Lung (tissue), 12 donors: Measurements from ENCODE around the gene KLHL2. TPM values are rescaled to one million over a fixed set of nuclear protein-coding genes. Genes with fewer than 3 reads are reported as not detected.
"Not testable (repeated sequence)": the region's sequence is repeated elsewhere in the genome, so short reads cannot be mapped to it uniquely, and the experiment has no call there.

Experiments used
- ATAC-seq: fragments of 200-7000 bp; cut with Tn5 transposase; one replicate; pipeline ENCODE4 v1.9.1; 2020; ENCODE audit warnings: moderate number of reproducible peaks; ENCODE audit not compliant: insufficient read depth, low FRiP score
- DNase-seq, 3 donors: peaks; one replicate each; pipeline ENCODE4 v3.0.0-alpha.2; 2013 to 2017
- H3K27ac ChIP-seq, 2 donors: one replicate each; pipeline ENCODE4 v1.5.1; 2013; ENCODE audit warnings: mild to moderate bottlenecking in 2 of 2, moderate library complexity in 2 of 2, control low read depth in 1 of 2, inconsistent platforms in 1 of 2, low read depth in 1 of 2, low read length in 1 of 2
- H3K27me3 ChIP-seq, 3 donors: one replicate each; pipeline ENCODE4 v1.5.1; 2013; ENCODE audit warnings: low read length in 2 of 3; ENCODE audit not compliant: control insufficient read depth in 3 of 3, insufficient read depth in 3 of 3
- H3K36me3 ChIP-seq, 4 donors: one replicate each; pipeline ENCODE4 v1.5.1; 2013; ENCODE audit warnings: low read length in 4 of 4, mild to moderate bottlenecking in 1 of 4, moderate library complexity in 1 of 4; ENCODE audit not compliant: control insufficient read depth in 4 of 4, insufficient read depth in 4 of 4
- H3K4me1 ChIP-seq, 5 donors: one replicate each; pipeline ENCODE4 v1.5.1; 2013; ENCODE audit warnings: low read length in 5 of 5, mild to moderate bottlenecking in 2 of 5, moderate library complexity in 1 of 5; ENCODE audit not compliant: control insufficient read depth in 5 of 5, insufficient read depth in 5 of 5
- H3K4me3 ChIP-seq: one replicate; pipeline ENCODE4 v1.5.1; 2013; ENCODE audit warnings: mild to moderate bottlenecking, control low read depth, moderate library complexity
- H3K9ac ChIP-seq, 2 donors: one replicate each; pipeline ENCODE4 v1.5.1; 2013; ENCODE audit warnings: low read length in 2 of 2, control low read depth in 1 of 2; ENCODE audit not compliant: insufficient read depth in 1 of 2
- H3K9me3 ChIP-seq, 4 donors: one replicate each; pipeline ENCODE4 v1.5.1; 2013; ENCODE audit warnings: low read length in 3 of 4, mild to moderate bottlenecking in 1 of 4, moderate library complexity in 1 of 4; ENCODE audit not compliant: control insufficient read depth in 4 of 4, insufficient read depth in 3 of 4
- WGBS, 2 donors: extraction: QIAGEN DNeasy Blood & Tissue Kit; methylation state at CpG; one replicate each; pipeline ENCODE4 v1.1.7; 2013; 5-methylcytosine and 5-hydroxymethylcytosine counted together
- polyA plus RNA-seq, 2 donors: library from polyadenylated mRNA; stranded (reverse); fragments of 200-250 nt; gene quantifications; one replicate each; pipeline ENCODE4 v1.2.1, GENCODE V29; 2013
- total RNA-seq, 2 donors: library from RNA; depleted of rRNA in 1 of 2; stranded (reverse); fragments of >200 nt in 1 of 2; gene quantifications; one replicate each; pipeline ENCODE4 v1.2.1, GENCODE V29; 2014 to 2021
- TF ChIP-seq, protein P1 (sequence below): IDR thresholded peaks from 2 replicates; pipeline ENCODE4 v1.5.1; 2012; ENCODE audit warnings: mild to moderate bottlenecking; ENCODE audit errors: control extremely low read depth, extremely low read depth
- donor health status: control.
- donor health status: control.
- donor health status: Bipolar disorder and iron deficiency.
- donor health status: healthy.
- donor health status: DM: yes; HTN: yes; CAD: no.

Gene KLHL2
- total and polyA plus RNA-seq, 4 donors = 17.3 to 43.0 (median 33.7) TPM

DNA sequence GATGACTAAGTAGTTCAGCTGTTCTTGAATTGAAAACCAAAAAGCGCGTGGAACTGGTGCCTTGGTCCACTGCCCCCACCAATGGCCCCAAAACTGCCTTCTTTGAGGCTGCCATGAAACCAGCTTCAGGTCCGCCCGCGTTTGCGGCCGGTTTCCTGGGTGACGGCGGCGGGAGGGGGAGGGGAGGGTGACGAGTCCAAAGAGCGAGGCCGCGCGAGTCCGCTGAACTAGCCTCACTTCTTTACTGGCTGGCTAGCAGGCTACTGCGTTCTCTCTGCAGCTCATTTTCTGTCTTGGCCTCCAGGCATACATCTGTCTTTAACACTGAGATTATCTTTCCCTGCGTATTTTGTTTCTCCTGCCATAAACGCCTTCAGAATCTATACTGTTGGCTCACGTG is 72.2 kb downstream of the KLHL2 start:
- not testable (repeated sequence) for H3K27me3 ChIP-seq, H3K4me1 ChIP-seq, H3K27ac ChIP-seq, DNase-seq, H3K4me3 ChIP-seq, H3K36me3 ChIP-seq, H3K9me3 ChIP-seq, H3K9ac ChIP-seq, ATAC-seq
- WGBS, 2 donors = 95 to 96% methylated on average over 20 of the region's 20 CpGs

DNA sequence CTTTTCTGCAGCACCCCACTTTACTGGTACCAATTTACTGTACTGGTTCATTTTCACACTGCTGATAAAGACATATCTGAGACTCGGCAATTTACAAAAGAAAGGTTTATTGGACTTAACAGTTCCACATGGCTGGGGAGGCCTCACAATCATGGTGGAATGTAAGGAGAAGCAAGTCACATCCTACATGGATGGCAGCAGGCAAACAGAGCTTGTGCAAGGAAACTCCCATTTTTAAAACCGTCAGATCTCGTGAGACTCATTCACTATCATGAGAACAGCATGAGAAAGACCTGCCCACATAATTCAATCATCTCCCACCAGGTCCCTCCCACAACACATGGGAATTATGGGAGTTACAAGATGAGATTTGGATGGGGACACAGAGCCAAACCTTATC is 77.3 kb downstream of the KLHL2 start:
- H3K9me3 ChIP-seq, DNase-seq, H3K27ac ChIP-seq, H3K4me1 ChIP-seq, H3K4me3 ChIP-seq, H3K27me3 ChIP-seq, H3K36me3 ChIP-seq, ATAC-seq, H3K9ac ChIP-seq: not testable (repeated sequence)
- WGBS, 2 donors = 96 to 99% methylated on average over 3 of the region's 3 CpGs

DNA sequence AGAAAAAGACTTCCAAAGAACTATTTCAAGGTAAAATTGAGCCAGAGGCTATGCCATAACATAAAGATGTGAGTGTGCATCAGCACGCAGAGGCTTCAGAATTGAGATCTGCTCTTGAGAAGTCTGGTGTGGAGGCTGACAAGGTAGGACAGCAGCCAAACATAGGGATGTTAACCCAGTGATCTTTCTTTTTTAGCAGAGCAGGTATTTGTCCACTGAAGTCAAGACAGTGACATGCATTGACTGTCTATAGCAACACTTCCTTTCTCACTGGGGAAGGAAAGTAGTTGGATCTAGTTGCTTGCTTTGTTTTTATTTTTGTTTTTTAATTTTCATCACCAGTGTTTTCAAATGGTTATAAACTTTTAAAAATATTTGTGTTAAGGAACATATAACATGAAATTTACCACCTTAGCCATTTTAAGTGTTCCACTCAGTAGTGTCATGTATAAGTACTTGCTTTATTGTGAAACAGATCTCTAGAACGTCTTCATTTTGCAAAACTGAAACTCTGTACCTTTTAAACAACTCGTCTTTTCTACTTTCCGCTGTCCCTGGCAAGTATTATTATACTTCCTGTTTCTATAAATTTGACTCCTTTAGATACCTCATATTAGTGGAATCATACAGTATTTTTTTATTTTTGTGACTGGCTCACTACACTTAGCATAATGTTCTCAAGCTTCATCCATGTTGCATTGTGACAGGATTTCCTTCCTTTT is 79.4 kb downstream of the KLHL2 start:
- H3K4me1 ChIP-seq, H3K36me3 ChIP-seq, H3K4me3 ChIP-seq, H3K9me3 ChIP-seq, ATAC-seq, H3K27me3 ChIP-seq, H3K9ac ChIP-seq, H3K27ac ChIP-seq, DNase-seq: not testable (repeated sequence)
- WGBS, 2 donors = 61% methylated on average over 4 of the region's 4 CpGs

DNA sequence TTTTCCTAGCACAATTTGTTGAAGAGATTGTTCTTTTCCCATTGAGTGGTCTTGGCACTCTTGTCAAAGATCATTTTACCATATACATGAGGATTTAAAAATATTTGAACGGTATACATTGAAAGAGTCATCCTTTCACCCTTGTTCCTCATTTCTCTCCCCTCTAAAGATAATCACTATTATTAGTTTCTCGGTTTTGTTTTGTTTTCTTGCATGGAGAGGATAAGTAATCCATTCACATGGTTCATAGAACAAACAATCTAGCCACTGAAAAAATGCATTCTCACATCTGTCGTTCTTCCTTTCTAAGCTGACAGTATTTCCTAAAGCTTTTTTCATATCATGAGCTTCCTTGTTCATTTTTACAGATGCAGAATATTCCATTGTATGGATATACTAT is 80.9 kb downstream of the KLHL2 start:
- TF ChIP-seq, protein P1, sequence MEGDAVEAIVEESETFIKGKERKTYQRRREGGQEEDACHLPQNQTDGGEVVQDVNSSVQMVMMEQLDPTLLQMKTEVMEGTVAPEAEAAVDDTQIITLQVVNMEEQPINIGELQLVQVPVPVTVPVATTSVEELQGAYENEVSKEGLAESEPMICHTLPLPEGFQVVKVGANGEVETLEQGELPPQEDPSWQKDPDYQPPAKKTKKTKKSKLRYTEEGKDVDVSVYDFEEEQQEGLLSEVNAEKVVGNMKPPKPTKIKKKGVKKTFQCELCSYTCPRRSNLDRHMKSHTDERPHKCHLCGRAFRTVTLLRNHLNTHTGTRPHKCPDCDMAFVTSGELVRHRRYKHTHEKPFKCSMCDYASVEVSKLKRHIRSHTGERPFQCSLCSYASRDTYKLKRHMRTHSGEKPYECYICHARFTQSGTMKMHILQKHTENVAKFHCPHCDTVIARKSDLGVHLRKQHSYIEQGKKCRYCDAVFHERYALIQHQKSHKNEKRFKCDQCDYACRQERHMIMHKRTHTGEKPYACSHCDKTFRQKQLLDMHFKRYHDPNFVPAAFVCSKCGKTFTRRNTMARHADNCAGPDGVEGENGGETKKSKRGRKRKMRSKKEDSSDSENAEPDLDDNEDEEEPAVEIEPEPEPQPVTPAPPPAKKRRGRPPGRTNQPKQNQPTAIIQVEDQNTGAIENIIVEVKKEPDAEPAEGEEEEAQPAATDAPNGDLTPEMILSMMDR = no peak
- 60 to 67% methylated on average over 3 of the region's 3 CpGs for WGBS, 2 donors
- peaks cover 0 to 7% (median 5%) of the 10 kb centered on the region in 5 donors for H3K4me1 ChIP-seq
- no peak overlapping the region for H3K4me3 ChIP-seq
- DNase-seq = no peak
- no peak for ATAC-seq
- no peaks in the 10 kb centered on the region for H3K36me3 ChIP-seq
- H3K9me3 ChIP-seq = no peaks in the 10 kb centered on the region
- H3K27me3 ChIP-seq = no peaks in the 10 kb centered on the region
- H3K9ac ChIP-seq = no peak overlapping the region
- no peak overlapping the region for H3K27ac ChIP-seq

DNA sequence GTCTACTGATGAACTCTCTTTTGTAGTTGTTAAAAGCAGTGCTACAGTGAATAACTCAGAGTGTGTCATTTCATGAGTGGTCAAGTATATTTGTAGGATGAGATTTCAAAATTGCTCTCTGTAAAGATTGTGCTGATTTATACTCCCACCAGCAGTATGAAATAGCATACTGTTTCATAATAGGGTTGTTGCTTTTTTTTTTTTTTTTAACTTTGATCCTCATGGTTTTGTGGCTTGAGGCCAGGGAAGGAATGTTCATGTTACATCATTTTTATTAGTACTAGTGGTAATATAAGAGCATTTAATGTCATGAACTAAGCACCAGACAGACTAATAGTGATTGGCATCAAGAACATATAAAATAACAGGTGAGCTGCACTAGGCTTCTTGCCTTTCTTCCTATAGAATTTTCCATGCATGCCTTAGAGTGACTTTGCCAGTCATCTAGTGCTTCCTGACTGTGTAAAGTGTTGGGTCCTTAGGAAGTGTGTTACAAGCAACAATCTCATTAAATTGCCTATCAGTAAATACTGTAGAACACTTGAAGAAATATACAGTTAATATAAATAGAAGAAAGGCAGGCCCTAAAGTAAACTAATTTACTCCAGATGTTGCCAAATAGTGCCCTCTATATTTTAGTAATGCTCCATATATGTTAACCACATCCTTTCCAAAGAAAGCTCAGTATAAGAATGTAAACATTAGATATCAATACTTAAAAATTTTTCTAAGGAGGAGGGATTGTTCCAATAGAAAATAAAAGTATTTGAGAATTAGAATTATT is 81.5 kb downstream of the KLHL2 start:
- Histone ChIP-seq H3K4me3 (no peak overlapping the region), H3K36me3 (no peaks in the 10 kb centered on the region), H3K27ac (no peak overlapping the region), H3K27me3 (no peaks in the 10 kb centered on the region), H3K9me3 (no peaks in the 10 kb centered on the region), H3K9ac (no peak overlapping the region), H3K4me1 (peaks cover 0 to 7% (median 5%) of the 10 kb centered on the region in 5 donors)
- ATAC-seq (peak; percentile 83), DNase-seq (peak in 2 of 3 donors; percentile 50 to 55)
- TF ChIP-seq, protein P1 = no peak
